GM18951 (cell line): ENCODE measurements around the gene VWCE.
A peak's percentile ranks its signal among the peaks of the same experiment; 100 is the strongest.

Source experiments
- POLR2A ChIP-seq: IDR thresholded peaks from 4 replicates; pipeline ENCODE4 v1.6.1; 2011; ENCODE audit warnings: mild to moderate bottlenecking; ENCODE audit not compliant: insufficient read length, insufficient read depth; ENCODE audit errors: extremely low read depth
- in situ Hi-C: fragments of 300-500 bp; cut with MboI; formaldehyde crosslinking; loops from one replicate; pipeline ENCODE4 v1.12.0; 2022; ENCODE audit warnings: low sequenced_read_pairs, mixed read lengths, inconsistent platforms; ENCODE audit not compliant: unreplicated experiment

The VWCE gene

DNA sequence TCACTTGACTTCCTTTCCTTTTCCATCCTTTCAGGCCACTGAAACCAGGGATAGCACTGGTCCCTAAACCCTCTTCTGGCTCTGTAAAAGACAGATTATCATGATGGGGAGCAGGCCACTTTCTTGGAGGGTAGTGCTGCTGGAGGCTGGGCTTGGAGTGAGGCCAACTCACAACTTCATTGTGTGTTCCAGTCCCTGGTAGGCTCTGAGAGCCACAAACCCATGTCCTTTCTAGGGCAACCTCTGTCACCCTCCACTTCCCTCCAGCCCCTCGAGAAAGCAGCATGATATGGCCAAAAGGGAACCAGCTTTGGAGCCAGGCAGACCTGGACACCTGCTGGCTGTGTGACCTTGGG is 40.2 kb upstream of the VWCE start:
- in situ Hi-C loops, result loop anchor here (5.0 kb wide), 1 partner anchor 47 kb away; no protein-coding TSS in a partner anchor
- TF ChIP-seq POLR2A, result no peak

DNA sequence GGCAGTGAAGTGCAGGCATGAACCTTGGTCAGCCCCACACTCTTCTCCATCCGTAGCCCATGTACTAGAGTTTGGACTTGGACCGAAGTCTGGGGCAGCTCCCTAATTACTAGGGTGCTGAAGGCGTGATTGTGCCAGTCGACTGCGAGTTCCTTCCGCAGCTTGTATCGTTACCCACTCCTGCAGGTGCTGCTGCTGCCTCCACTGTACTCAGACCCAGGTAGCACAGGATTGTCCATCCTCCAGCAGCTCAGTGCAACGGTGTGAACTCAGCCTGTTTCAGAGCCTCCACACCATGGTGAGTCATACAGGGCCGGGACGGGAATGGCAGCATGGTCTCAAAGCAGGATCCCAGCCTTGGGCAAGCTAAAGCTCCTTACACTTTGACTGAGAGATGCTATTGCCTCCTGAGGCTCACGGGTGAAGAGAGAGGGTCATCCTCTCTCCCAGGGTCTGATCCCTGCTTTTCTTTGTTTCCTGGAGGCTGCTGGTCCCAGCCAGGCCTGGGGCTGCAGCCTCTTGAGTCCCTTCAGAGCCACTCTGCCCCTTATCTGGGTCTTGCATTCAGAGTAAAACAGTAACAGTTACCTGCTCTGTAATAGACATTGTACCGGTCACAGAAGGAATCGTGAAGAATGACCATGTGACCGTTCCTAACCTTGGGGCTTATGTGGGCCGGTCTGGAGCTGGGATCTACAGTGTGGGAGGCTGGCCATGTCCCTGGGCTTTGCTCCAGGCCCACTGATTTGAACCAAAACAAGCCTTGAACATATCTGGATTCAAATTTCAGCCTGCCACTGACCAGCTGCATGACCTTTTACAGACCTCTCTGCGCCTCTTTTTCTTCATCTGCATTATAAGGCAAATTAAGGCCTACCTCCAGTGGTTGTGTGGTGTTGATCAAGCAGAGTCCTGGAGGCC is 39.6 kb upstream of the VWCE start:
- in situ Hi-C loops, result loop anchor here (5.0 kb wide), 1 partner anchor 48 kb away; no protein-coding TSS in a partner anchor

DNA sequence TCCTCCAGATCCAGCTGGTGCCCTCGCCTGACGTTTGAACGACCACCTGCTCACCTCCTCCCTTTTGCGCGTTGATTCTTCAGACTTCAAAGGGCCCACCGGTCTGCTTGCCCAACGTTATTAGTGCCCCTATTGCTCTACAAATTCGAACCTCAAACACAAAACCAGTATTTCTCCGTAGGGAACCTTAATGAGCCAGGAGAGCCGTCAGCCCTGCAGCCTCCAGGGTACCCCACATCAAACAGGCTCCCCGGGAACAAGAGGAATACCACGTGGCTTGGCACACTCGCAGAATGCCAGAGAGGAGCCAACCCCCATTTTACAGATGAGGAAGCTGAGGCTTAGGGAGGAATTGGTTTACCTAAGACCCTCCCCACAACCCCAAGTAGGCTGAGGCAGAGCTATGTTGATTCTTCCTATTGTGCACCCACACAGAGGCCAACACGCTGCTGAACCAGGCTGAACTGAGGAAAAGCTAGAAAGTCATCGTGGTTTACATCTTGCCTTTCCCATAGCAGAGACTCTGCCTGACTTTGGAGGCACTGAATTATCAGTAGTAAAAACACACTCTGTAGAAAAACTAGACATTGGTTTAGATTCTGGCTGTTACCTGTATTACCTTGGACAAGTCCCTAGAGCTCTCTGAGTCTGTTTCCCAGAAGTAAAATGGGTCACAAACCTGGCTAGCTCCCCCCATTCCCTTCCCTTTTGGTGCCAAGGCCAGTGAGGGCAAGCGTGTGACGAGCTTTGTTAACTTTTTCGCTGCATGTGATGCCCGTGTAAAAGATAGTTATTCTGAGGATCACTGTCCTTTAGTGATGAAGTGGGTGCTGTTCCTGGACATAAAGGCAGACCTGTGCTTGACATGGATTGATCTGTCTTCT is 38.7 kb upstream of the VWCE start:
- TF ChIP-seq POLR2A, result no peak
- in situ Hi-C loops, result no loop called here

More for the DNA sequence above, 39.6 kb upstream of the VWCE start:
- no peak for TF ChIP-seq POLR2A

DNA sequence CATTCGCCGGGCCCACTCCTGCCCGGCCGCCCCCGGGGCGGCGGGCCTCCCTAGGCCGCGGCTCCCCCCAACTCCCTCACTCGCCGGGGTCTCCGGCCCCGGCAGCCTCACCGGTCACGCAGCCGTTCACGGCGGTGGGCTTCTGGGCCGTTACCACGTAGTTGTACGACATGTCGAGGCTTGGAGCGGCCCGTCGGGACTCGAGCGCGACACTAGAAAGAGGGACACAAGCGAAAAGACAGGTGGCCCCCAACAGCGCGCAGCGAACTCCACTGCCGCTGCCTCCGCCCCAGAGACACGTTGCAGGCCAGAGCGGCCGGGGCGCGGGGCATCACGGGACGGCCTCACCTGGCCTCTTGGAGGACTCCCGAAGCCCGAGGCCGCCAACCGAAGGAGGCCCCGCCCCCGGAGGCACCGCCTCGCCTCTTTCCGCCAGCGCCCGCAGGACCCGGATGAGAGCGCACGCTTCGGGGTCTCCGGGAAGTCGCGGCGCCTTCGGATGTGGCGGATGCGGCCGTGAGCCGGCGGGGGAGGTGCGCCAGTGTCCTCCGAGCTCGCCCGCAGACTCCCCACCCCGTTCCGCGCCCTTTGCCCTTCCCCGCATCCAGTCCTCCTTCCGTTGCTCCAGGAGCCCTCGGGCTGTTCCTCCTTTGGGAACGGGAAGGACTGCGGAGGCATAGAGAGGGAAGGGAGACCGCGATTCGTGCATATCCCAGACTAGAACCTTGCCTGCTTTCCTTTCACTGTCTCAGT is 37.9 kb upstream of the VWCE start, which contains the start of the genes DDB1 and TKFC:
Gene DDB1, minus strand, starts transcription at position 309 of the 753 bp plus-strand sequence. Its CDS starts 137 bp downstream, at position 172.
Gene TKFC, plus strand, starts transcription at position 432 of the 753 bp plus-strand sequence. CDS start 1,501 bp downstream, outside the sequence.
- peak; percentile 97 for TF ChIP-seq POLR2A
- in situ Hi-C loops, result no loop called here

DNA sequence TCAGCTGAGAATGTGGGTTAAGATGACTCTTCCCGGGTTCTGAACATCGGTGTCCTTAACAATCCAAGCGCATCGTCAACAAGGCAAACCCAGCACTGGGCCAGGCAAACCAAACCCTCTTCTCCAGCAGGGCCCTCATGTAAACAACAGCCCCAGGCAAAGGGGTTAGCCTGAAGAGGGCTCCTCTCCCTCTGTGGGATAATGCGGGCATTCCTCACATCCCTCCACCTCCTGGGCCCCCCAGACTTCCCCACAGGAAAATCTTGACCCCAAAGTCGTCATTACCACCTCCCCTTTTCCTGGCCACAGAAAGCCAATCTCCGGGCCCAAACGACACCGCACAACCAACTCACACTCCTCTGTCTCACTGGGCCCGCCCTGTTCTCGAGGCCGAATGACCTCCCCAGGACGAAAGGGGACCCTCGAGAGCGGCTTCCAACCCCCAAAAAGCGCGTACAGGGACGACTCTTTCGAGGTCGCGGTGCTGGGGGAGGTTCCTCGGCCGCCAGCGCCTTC is 37.2 kb upstream of the VWCE start:
- in situ Hi-C loops, result no loop called here
- no peak for TF ChIP-seq POLR2A

DNA sequence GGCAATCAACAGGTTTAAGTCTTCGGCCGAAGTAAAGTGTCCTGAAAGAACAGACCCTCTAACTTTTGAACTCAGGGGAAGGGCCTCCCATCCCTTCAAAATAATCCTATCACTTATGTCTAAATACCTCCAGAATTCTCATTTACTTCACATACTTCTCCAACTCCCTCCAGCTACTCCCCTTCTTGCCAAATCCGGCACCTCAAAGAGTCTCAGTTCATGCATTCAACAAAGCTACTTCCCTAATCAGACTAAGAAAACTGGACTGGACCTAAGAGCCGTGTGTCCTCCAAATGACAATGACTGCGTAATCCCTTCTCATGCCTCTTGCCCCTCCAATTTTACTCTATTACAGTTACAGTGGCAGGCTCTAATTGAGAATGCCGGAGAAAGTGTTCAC is 36.5 kb upstream of the VWCE start:
- TF ChIP-seq POLR2A, result no peak
- in situ Hi-C loops, result no loop called here

DNA sequence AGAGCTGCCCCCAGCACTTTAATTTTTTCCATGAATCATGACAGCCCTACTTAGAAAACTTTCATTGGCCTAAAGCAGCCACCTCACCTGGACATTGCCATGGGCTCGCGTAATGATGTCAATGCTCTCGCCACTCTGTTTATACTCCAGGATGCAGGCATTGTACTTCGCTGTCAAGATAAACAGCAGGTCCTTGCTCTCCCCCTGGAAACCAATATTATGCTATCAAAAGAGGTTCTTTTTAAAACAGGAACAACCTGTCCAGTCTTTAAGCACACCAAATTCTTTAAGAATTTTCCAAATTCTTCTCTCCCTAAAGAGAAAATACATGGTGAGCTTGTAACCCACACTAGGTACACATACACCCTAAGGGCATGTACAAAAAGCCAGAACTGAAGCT is 34.8 kb upstream of the VWCE start:
- TF ChIP-seq POLR2A, result no peak
- in situ Hi-C loops, result no loop called here

DNA sequence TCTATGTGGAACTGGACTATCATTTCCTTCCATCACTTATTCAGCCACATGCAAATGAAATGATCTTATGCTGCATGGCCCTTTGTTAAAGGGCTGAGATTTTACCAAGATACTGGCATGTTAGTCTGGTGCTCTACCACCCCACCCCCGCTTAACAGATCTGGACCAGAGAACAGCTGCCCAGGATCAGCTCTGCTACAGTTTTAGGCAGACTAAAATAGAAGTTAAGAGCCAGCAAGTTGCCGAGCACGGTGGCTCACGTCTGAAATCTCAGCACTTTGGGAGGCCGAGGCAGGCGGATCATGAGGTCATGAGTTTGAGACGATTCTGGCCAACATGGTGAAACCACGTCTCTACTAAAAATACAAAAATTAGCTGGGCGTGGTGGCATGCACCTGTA is 33.2 kb upstream of the VWCE start:
- in situ Hi-C loops, result no loop called here
- TF ChIP-seq POLR2A, result no peak

DNA sequence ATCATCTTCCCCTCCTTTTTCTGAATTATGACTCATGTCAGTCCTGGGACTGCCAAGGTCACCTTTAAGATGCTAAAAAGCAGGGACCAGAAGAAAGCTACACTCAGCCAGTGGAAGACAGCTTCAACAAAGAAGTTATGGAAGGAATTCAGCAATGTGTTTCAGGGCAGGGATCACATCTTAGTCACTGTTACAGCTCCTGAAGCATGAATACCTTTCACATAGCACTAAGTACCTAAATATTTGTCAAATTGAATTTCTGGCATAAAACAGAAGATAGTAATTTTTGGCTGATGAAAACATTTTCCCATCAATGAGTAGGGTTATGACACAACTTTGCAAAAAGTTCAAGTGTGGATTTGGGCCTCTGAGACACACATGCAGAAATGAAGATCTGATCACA is 32.6 kb upstream of the VWCE start:
- in situ Hi-C loops, result no loop called here
- TF ChIP-seq POLR2A, result no peak

DNA sequence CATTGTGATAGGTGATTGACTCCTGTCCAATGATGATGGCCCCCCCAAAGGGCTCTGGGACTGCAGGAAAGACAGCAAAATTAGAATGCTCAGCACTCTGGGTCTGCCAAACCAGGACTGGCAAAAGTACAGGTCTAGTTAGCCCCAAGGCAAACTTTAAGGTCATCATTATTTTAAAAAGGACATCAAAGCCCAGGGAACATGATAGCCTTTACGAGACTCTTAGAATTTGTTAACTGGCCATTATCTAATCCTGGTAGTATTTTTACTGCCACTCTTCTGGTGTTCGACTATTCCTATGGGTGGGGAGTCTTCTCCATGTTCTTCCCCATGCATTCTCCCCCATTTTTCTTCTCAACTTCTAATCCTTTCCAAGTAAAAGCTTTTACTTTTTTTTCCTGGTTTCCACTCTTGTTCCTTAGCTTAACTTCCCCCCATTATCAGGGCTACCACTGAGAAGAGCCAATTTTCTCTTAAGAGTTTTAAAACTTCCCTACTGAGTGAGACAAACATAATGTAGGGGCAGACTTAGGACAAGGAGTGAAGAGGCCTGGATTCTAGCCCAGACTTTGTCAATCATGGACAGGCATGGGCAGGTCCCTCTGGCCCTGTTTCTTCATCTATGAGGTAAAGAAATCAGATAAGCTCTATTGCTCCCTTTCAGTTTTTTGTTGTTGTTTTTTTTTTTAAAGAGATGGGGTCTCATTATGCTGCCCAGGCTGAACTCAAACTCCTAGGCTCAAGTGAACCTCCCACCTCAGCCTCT is 30.7 kb upstream of the VWCE start:
- in situ Hi-C loops, result no loop called here
- no peak for TF ChIP-seq POLR2A

DNA sequence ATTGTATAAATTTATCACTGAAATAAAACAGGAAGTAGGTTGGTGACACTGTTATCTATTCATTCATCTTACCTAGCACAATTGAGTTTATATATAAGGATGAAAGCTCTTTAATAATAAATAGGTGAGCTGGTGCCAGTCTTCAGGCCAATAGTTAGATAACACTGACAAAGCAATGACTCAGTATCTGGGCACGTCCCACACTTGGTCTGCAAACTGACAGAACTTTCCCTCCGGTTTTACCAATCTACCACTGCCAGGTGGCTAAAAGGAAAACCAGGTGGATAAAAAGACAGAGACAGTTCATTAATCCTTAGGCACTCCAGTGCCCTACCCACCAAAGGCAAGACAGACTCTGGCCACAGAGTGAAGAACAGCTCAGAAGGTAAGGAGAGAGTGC is 20.1 kb upstream of the VWCE start:
- TF ChIP-seq POLR2A, result no peak
- in situ Hi-C loops, result no loop called here

DNA sequence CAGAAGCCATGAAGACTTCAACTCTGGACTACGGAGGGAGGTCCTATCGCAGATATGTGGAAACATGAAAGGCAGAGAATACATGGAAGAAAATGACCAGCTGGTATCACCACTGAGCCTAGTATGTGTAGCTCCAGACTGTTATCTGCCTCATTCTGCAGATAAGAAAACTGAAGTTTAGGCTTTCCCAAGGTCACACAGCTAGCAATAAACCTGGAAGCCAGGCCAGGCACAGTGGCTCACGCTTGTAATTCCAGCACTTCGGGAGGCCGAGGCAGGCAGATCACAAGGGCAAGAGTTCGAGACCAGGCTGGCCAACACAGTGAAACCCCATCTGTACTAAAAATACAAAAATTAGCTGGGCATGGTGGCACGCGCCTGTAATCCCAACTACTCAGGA is 15.6 kb upstream of the VWCE start:
- no peak for TF ChIP-seq POLR2A
- in situ Hi-C loops, result no loop called here
